ENCODE results near the gene PDLIM3. TPM values are rescaled to one million over a fixed set of nuclear protein-coding genes. Genes with fewer than 3 reads are reported as not detected.
A peak's percentile ranks its signal among the peaks of the same experiment; 100 is the strongest.

The PDLIM3 gene
- total and polyA plus RNA-seq, 2 of the 13 experiments (the other 11 are each of a cell fraction or from before 2014, with no cell fraction given) = 5.9 to 14.0 TPM

DNA sequence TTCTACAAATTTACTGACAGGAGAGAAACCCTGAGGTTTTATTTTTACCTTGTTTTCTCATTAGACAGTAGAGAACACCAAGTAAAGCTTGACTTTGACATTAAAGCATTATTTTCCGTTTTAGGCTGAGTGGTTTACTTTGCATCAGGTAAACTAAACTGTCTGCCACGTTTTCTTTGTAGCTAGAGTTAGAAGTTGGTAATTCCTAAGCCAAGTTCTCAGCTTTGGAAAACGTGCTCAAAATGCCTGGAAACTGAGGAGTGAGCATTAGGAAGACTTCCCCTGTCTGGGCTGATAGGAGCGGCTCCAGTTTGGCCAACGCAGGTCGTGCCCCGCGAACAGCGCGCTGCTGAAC is 819 bp downstream of the PDLIM3 start:
- BruUV-seq (replicated peaks) = TSS peak; percentile 61
- Histone ChIP-seq H3K9ac (ENCODE audit: insufficient read depth, low read depth, low read length) (peak overlapping the region; percentile 75), H2AFZ (ENCODE audit: low read length) (peak overlapping the region; percentile 51), H3K36me3 (replicated peaks in 1 of 2; ENCODE audit: control insufficient read depth in 1 of 2, insufficient read depth in 2 of 2, low read length in 2 of 2) (no peaks in the 10 kb centered on the region), H3K27me3 (ENCODE audit: control insufficient read depth in 1 of 2, insufficient read depth in 2 of 2, low read length in 2 of 2) (peaks cover 2 to 43% of the 10 kb centered on the region in 2 experiments), H3K4me1 (ENCODE audit: insufficient read depth, low read length) (peaks cover 12% of the 10 kb centered on the region), H3K27ac (ENCODE audit: extremely low read length, insufficient read depth, low read length) (no peak overlapping the region), H3K4me3 (replicated peaks in 1 of 3; ENCODE audit: insufficient read depth in 1 of 3, low read depth in 2 of 3, low read length in 3 of 3) (peak overlapping the region; percentile 55 to 85 (median 66)), H4K20me1 (ENCODE audit: insufficient read depth, low read length) (no peaks in the 10 kb centered on the region), H3K9me3 (ENCODE audit: low read length) (no peaks in the 10 kb centered on the region), H3K4me2 (ENCODE audit: low read depth, low read length) (peak overlapping the region; percentile 68), H3K79me2 (ENCODE audit: insufficient read depth, low read length) (no peaks in the 10 kb centered on the region)
- no peak for TF ChIP-seq CHD2 (IDR thresholded peaks at IDR 0.05; ENCODE audit: low read depth, low read length)
- no peak for TF ChIP-seq FOXM1 (CRISPR knock-in tag; IDR thresholded peaks at IDR 0.05)
- TF ChIP-seq CBX2 (IDR thresholded peaks at IDR 0.05; ENCODE audit: low read depth, low read length) = peak; percentile 74; the same call in 1 of the 2 replicates
- no peak for TF ChIP-seq CBX2 (CRISPR knock-in tag; IDR thresholded peaks at IDR 0.05; ENCODE audit: low read depth)
- no peak for TF ChIP-seq ATF7-NPFF (CRISPR knock-in tag; IDR thresholded peaks at IDR 0.05; ENCODE audit: low read depth)
- TF ChIP-seq, protein P1, sequence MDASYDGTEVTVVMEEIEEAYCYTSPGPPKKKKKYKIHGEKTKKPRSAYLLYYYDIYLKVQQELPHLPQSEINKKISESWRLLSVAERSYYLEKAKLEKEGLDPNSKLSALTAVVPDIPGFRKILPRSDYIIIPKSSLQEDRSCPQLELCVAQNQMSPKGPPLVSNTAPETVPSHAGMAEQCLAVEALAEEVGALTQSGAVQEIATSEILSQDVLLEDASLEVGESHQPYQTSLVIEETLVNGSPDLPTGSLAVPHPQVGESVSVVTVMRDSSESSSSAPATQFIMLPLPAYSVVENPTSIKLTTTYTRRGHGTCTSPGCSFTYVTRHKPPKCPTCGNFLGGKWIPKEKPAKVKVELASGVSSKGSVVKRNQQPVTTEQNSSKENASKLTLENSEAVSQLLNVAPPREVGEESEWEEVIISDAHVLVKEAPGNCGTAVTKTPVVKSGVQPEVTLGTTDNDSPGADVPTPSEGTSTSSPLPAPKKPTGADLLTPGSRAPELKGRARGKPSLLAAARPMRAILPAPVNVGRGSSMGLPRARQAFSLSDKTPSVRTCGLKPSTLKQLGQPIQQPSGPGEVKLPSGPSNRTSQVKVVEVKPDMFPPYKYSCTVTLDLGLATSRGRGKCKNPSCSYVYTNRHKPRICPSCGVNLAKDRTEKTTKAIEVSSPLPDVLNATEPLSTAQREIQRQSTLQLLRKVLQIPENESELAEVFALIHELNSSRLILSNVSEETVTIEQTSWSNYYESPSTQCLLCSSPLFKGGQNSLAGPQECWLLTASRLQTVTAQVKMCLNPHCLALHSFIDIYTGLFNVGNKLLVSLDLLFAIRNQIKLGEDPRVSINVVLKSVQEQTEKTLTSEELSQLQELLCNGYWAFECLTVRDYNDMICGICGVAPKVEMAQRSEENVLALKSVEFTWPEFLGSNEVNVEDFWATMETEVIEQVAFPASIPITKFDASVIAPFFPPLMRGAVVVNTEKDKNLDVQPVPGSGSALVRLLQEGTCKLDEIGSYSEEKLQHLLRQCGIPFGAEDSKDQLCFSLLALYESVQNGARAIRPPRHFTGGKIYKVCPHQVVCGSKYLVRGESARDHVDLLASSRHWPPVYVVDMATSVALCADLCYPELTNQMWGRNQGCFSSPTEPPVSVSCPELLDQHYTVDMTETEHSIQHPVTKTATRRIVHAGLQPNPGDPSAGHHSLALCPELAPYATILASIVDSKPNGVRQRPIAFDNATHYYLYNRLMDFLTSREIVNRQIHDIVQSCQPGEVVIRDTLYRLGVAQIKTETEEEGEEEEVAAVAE (CRISPR knock-in tag; IDR thresholded peaks at IDR 0.05; ENCODE audit: borderline replicate concordance) = no peak
- no peak for TF ChIP-seq REL (CRISPR knock-in tag; conservative IDR thresholded peaks at IDR 0.05)
- intact Hi-C loops (cut with micrococcal nuclease; ENCODE audit: unreplicated experiment) = no loop called here
- 0% methylated on average over 9 of the region's 10 CpGs for WGBS (ENCODE audit: low lambda C conversion rate)
- DNase-seq (ENCODE audit: low spot score) = no peak
- in situ Hi-C loops (cut with HindIII; ENCODE audit: extremely low pct_ligation_motif_present, low pct_unique_long_range_greater_than_20kb) = no loop called here
- ATAC-seq = peak; percentile 69; the same call in 2 of the 3 replicates
- CTCF ChIA-PET (ENCODE audit: low intra/inter-chr PET ratio, low total read pairs) = no interaction called here
- POLR2A ChIA-PET = interaction anchor here (1.1 kb wide), 1 partner anchor 21 kb away, joined by 3 read pairs; no protein-coding TSS in a partner anchor
- FAIRE-seq = peak; percentile 12
